Nephron progenitor cell (in vitro differentiated cells): Measurements from ENCODE around the gene LRP4.

Experiments used
- DNase-seq: peaks from one replicate; pipeline ENCODE4 v3.0.0; 2021
- H3K27ac Mint-ChIP-seq: 2 replicates; pipeline ENCODE4 v1.8.0; 2021; ENCODE audit warnings: mild to moderate bottlenecking, moderate library complexity, mixed read lengths
- H3K27me3 Mint-ChIP-seq: 2 replicates; pipeline ENCODE4 v1.8.0; 2021; ENCODE audit warnings: mild to moderate bottlenecking, low read depth, mixed read lengths; ENCODE audit not compliant: poor library complexity
- H3K36me3 Mint-ChIP-seq: 2 replicates; pipeline ENCODE4 v1.8.0; 2021; ENCODE audit warnings: low read depth, mixed read lengths
- H3K4me1 Mint-ChIP-seq: 2 replicates; pipeline ENCODE4 v1.8.0; 2021; ENCODE audit warnings: mixed read lengths
- H3K4me3 Mint-ChIP-seq: 2 replicates; pipeline ENCODE4 v1.8.0; 2021; ENCODE audit warnings: mild to moderate bottlenecking, moderate library complexity, mixed read lengths
- H3K9me3 Mint-ChIP-seq: 2 replicates; pipeline ENCODE4 v1.8.0; 2021; ENCODE audit warnings: mild to moderate bottlenecking, moderate library complexity, mixed read lengths
- TF ChIP-seq, protein P1 (sequence below): fragments of 200-600 bp; sonication (generic); IDR thresholded peaks from 2 replicates; pipeline ENCODE4 v1.5.0; 2021; ENCODE audit warnings: antibody characterized with exemption

Gene LRP4

DNA sequence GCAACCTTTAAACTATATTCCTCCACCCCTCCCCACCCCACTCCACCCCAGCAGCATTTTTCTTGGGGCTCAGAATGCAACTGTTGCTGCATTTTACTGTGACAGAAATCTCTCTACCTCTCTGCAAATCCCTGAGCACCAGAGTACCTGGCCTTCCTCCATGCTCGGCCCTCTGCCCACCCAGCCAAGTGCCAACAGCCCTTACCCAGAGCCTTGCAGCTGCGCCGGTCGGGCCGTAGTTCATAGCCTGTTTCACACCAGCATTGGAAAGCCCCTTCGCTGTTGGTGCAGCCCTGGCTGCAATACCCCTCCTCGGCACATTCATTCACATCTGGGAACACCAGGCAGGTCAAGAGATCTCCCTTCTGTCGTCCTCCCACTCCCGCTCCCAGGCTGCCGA is 23.4 kb downstream of the LRP4 start:
- Mint-ChIP-seq H3K9me3 (peaks cover 10% of the 10 kb centered on the region), H3K4me1 (no peaks in the 10 kb centered on the region), H3K27ac (no peak overlapping the region), H3K36me3 (peaks cover 71% of the 10 kb centered on the region), H3K27me3 (no peaks in the 10 kb centered on the region), H3K4me3 (no peak overlapping the region)
- no peak for DNase-seq
- TF ChIP-seq, protein P1, sequence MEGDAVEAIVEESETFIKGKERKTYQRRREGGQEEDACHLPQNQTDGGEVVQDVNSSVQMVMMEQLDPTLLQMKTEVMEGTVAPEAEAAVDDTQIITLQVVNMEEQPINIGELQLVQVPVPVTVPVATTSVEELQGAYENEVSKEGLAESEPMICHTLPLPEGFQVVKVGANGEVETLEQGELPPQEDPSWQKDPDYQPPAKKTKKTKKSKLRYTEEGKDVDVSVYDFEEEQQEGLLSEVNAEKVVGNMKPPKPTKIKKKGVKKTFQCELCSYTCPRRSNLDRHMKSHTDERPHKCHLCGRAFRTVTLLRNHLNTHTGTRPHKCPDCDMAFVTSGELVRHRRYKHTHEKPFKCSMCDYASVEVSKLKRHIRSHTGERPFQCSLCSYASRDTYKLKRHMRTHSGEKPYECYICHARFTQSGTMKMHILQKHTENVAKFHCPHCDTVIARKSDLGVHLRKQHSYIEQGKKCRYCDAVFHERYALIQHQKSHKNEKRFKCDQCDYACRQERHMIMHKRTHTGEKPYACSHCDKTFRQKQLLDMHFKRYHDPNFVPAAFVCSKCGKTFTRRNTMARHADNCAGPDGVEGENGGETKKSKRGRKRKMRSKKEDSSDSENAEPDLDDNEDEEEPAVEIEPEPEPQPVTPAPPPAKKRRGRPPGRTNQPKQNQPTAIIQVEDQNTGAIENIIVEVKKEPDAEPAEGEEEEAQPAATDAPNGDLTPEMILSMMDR, result no peak

DNA sequence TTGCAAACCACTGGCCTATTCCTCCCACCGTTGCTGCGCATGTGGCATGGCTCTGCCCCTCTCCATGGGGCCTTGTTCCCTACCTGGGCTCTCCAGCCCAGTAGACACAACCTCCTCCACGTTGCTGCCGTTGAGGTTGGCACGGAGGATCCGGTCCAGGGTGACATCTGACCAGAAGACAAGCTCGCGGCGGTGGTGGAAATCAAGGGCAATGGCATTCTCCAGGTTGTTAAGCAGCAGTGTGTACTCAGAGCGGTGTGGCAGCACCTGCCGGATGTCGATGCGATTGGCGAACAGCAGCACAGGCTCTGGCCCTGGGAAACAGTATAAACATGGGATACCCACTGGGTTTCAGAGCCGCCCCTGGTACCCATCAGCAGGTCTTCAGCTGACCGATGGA is 23.8 kb downstream of the LRP4 start:
- peaks cover 71% of the 10 kb centered on the region for H3K36me3 Mint-ChIP-seq
- H3K4me3 Mint-ChIP-seq, result no peak overlapping the region
- no peaks in the 10 kb centered on the region for H3K27me3 Mint-ChIP-seq
- H3K4me1 Mint-ChIP-seq, result no peaks in the 10 kb centered on the region
- peaks cover 10% of the 10 kb centered on the region for H3K9me3 Mint-ChIP-seq
- no peak for DNase-seq
- H3K27ac Mint-ChIP-seq, result no peak overlapping the region
- TF ChIP-seq, protein P1, result no peak

DNA sequence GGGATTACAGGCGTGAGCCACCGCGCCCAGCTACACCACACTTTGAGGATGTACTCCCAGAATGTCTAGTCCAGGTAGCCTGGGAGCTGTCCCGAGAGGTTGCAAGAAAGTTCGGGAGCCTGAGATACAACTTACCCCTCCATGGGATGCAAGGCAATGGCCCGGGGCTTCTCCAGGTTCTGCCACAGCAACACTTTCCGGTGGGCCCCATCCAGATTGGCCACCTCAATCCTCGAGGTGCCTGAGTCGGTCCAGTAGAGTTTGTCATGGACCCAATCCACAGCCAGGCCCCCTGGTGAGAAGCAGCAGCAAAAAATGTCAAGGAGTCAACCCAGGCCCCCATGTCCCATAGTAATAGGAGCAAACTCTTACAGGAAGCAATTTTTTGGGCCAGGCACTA is 25.5 kb downstream of the LRP4 start:
- Mint-ChIP-seq H3K9me3 (no peaks in the 10 kb centered on the region), H3K27ac (no peak overlapping the region), H3K4me3 (no peak overlapping the region), H3K36me3 (peaks cover 62% of the 10 kb centered on the region), H3K4me1 (no peaks in the 10 kb centered on the region), H3K27me3 (no peaks in the 10 kb centered on the region)
- DNase-seq, result no peak
- TF ChIP-seq, protein P1, result no peak

DNA sequence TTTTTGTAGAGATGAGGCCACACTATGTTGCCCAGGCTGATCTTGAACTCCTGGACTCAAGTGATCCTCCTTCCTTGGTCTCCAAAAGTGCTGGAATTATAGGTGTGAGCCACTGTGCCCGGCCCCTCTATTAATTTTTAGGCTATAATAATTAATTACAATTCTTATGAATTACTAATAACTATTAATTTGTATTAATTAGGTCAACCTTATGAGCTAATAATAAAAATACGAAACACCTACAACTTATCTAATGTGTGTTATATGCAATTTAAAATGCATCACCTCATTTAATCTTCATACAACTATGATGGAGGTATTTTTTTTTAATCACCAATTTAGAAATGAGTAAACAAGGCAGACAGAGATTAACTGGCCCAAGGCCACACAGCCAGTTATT is 26.2 kb downstream of the LRP4 start:
- Mint-ChIP-seq H3K27me3 (no peaks in the 10 kb centered on the region), H3K9me3 (no peaks in the 10 kb centered on the region), H3K27ac (no peak overlapping the region), H3K4me3 (no peak overlapping the region), H3K36me3 (peaks cover 64% of the 10 kb centered on the region), H3K4me1 (no peaks in the 10 kb centered on the region)
- TF ChIP-seq, protein P1, result no peak
- DNase-seq, result no peak

DNA sequence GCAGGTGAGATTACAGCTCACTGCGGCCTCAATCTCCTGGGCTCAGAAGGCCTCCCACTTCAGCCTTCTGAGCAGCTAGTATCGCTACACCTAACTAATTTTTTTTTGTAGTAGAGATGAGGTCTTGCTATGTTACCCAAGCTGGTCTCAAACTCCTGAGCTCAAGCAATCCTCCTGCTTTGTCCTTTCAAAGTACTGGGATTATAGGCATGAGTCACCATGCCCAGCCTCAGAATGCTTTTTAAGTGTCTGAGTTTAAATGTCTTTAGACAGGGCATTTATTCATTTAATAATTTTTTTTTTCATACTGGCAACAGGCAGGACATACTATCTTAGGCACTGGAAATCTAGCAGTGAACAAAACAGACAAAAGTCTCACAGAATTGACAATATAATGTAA is 27.7 kb downstream of the LRP4 start:
- Mint-ChIP-seq H3K36me3 (peaks cover 65% of the 10 kb centered on the region), H3K27ac (no peak overlapping the region), H3K4me1 (no peaks in the 10 kb centered on the region), H3K4me3 (no peak overlapping the region), H3K9me3 (no peaks in the 10 kb centered on the region), H3K27me3 (no peaks in the 10 kb centered on the region)
- DNase-seq, result no peak
- TF ChIP-seq, protein P1, result no peak

DNA sequence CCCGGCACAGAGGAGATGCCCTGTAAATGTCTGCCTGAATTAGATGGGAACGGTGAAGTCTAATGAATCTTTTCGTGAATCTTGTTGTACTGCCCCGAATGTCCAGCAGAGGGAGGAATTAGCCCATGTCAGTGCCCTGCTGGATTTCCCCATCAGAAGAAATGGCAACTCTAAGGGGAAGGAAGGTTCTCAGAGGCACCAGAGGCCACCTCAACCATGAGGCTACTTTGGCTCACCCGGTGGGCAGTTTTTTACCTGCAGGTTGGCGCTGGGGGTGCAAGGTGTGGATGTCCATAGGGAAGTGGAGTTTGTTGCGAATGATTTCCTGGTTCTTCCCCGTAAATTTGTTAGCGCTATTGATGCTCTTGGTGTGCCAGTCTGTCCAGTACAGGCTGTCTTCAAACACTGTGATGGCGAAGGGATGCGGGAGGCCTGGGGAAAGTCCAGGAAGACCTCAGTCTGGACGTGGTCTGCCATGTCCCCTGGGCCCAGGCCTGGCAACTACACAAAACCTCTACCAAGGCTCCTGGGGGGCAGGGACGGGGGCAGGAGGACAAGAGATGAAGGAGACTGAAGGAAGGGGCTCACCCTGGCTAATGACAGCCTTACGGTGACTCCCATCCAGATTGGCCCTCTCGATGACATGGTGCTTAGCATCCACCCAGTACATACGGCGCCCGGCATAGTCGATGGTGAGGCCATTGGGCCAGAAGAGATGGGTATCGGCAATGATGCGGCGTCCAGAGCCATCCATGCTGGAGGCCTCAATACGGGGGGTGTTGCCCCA is 28.5 kb downstream of the LRP4 start:
- H3K36me3 Mint-ChIP-seq, result peaks cover 64% of the 10 kb centered on the region
- H3K4me3 Mint-ChIP-seq, result no peak overlapping the region
- H3K27me3 Mint-ChIP-seq, result no peaks in the 10 kb centered on the region
- no peaks in the 10 kb centered on the region for H3K4me1 Mint-ChIP-seq
- DNase-seq, result peak; percentile 83
- H3K27ac Mint-ChIP-seq, result peak overlapping the region; percentile 86
- no peaks in the 10 kb centered on the region for H3K9me3 Mint-ChIP-seq
- TF ChIP-seq, protein P1, result peak; percentile 80
